Measurements from ENCODE around the gene PPA2.

Gene PPA2

DNA sequence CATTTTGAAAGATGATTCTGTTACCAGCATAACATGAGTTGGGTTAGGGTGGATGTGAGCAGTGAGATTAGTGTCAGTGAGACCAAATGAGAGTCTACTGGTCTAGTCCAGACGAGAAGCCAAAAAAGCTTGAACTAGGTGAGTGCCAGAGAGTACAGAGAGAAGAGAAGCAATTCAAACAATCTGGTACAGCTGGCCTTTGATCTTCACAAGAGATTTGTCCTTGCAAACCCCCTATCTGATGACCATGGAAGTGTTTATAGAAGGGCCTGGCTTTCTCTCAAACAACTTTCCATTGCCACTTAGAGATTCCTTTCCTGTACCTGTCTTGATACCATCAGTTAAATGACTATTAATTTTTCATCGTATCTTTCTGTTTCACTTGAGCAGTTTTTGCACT is 128.5 kb downstream of the PPA2 start:
- H3K9me3 ChIP-seq (ENCODE audit: low read length) = no peaks in the 10 kb centered on the region
- H3K4me1 ChIP-seq (ENCODE audit: insufficient read depth, low read length, severe bottlenecking) = no peaks in the 10 kb centered on the region
- no peaks in the 10 kb centered on the region for H3K9me2 ChIP-seq (ENCODE audit: low read depth, low read length)
- H3K9ac ChIP-seq (ENCODE audit: low read length) = no peak overlapping the region
- no peaks in the 10 kb centered on the region for H3K27me3 ChIP-seq (ENCODE audit: insufficient read depth, low read length)
- TF ChIP-seq, protein P1, sequence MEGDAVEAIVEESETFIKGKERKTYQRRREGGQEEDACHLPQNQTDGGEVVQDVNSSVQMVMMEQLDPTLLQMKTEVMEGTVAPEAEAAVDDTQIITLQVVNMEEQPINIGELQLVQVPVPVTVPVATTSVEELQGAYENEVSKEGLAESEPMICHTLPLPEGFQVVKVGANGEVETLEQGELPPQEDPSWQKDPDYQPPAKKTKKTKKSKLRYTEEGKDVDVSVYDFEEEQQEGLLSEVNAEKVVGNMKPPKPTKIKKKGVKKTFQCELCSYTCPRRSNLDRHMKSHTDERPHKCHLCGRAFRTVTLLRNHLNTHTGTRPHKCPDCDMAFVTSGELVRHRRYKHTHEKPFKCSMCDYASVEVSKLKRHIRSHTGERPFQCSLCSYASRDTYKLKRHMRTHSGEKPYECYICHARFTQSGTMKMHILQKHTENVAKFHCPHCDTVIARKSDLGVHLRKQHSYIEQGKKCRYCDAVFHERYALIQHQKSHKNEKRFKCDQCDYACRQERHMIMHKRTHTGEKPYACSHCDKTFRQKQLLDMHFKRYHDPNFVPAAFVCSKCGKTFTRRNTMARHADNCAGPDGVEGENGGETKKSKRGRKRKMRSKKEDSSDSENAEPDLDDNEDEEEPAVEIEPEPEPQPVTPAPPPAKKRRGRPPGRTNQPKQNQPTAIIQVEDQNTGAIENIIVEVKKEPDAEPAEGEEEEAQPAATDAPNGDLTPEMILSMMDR (IDR thresholded peaks at IDR 0.05; ENCODE audit: low read length) = no peak
- no peak for TF ChIP-seq EZH2 (IDR thresholded peaks at IDR 0.05; ENCODE audit: borderline replicate concordance, low read length)
- no peak overlapping the region for H3K4me2 ChIP-seq (ENCODE audit: low read length)
- H2AFZ ChIP-seq (ENCODE audit: low read length) = no peak overlapping the region
- H3K36me3 ChIP-seq (ENCODE audit: insufficient read depth, low read length) = no peaks in the 10 kb centered on the region
- H3K79me2 ChIP-seq (ENCODE audit: insufficient read depth, low read length) = no peaks in the 10 kb centered on the region
- no peak overlapping the region for H3K4me3 ChIP-seq (ENCODE audit: low read depth, low read length, poor library complexity, severe bottlenecking)
- no peak overlapping the region for H3K27ac ChIP-seq (ENCODE audit: low read depth, low read length, poor library complexity, severe bottlenecking)
- no peaks in the 10 kb centered on the region for H4K20me1 ChIP-seq (ENCODE audit: insufficient read depth, low read length)
- H3F3A ChIP-seq (ENCODE audit: insufficient read depth, low read length) = no peaks in the 10 kb centered on the region

GRCh38 chr4:105344141-105344540 is 129.7 kb downstream of the PPA2 start:
- no peaks in the 10 kb centered on the region for H4K20me1 ChIP-seq (ENCODE audit: insufficient read depth, low read length)
- H3K4me2 ChIP-seq (ENCODE audit: low read length) = no peak overlapping the region
- H3K27ac ChIP-seq (ENCODE audit: low read depth, low read length, poor library complexity, severe bottlenecking) = no peak overlapping the region
- no peaks in the 10 kb centered on the region for H3K27me3 ChIP-seq (ENCODE audit: insufficient read depth, low read length)
- no peaks in the 10 kb centered on the region for H3K4me1 ChIP-seq (ENCODE audit: insufficient read depth, low read length, severe bottlenecking)
- no peaks in the 10 kb centered on the region for H3K79me2 ChIP-seq (ENCODE audit: insufficient read depth, low read length)
- TF ChIP-seq EZH2 (IDR thresholded peaks at IDR 0.05; ENCODE audit: borderline replicate concordance, low read length) = no peak
- TF ChIP-seq, protein P1 (IDR thresholded peaks at IDR 0.05; ENCODE audit: low read length) = no peak
- H3K9me2 ChIP-seq (ENCODE audit: low read depth, low read length) = no peaks in the 10 kb centered on the region
- no peaks in the 10 kb centered on the region for H3F3A ChIP-seq (ENCODE audit: insufficient read depth, low read length)
- no peak overlapping the region for H3K9ac ChIP-seq (ENCODE audit: low read length)
- no peaks in the 10 kb centered on the region for H3K36me3 ChIP-seq (ENCODE audit: insufficient read depth, low read length)
- no peak overlapping the region for H3K4me3 ChIP-seq (ENCODE audit: low read depth, low read length, poor library complexity, severe bottlenecking)
- H2AFZ ChIP-seq (ENCODE audit: low read length) = no peak overlapping the region
- H3K9me3 ChIP-seq (ENCODE audit: low read length) = no peaks in the 10 kb centered on the region

GRCh38 chr4:105343146-105343931 is 130.5 kb downstream of the PPA2 start:
- H3K9me3 ChIP-seq (ENCODE audit: low read length) = no peaks in the 10 kb centered on the region
- H3K4me2 ChIP-seq (ENCODE audit: low read length) = no peak overlapping the region
- H4K20me1 ChIP-seq (ENCODE audit: insufficient read depth, low read length) = no peaks in the 10 kb centered on the region
- H3K4me3 ChIP-seq (ENCODE audit: low read depth, low read length, poor library complexity, severe bottlenecking) = no peak overlapping the region
- no peaks in the 10 kb centered on the region for H3K79me2 ChIP-seq (ENCODE audit: insufficient read depth, low read length)
- no peaks in the 10 kb centered on the region for H3K4me1 ChIP-seq (ENCODE audit: insufficient read depth, low read length, severe bottlenecking)
- no peak overlapping the region for H3K9ac ChIP-seq (ENCODE audit: low read length)
- H3K27ac ChIP-seq (ENCODE audit: low read depth, low read length, poor library complexity, severe bottlenecking) = no peak overlapping the region
- no peak overlapping the region for H2AFZ ChIP-seq (ENCODE audit: low read length)
- TF ChIP-seq, protein P1 (IDR thresholded peaks at IDR 0.05; ENCODE audit: low read length) = no peak
- TF ChIP-seq EZH2 (IDR thresholded peaks at IDR 0.05; ENCODE audit: borderline replicate concordance, low read length) = no peak
- no peaks in the 10 kb centered on the region for H3K36me3 ChIP-seq (ENCODE audit: insufficient read depth, low read length)
- no peaks in the 10 kb centered on the region for H3K9me2 ChIP-seq (ENCODE audit: low read depth, low read length)
- no peaks in the 10 kb centered on the region for H3F3A ChIP-seq (ENCODE audit: insufficient read depth, low read length)
- no peaks in the 10 kb centered on the region for H3K27me3 ChIP-seq (ENCODE audit: insufficient read depth, low read length)

Data from OCI-LY1 (cell line).